HepG2 (cell line): ENCODE results near the gene TNXB. TPM values are rescaled to one million over a fixed set of nuclear protein-coding genes. Genes with fewer than 3 reads are reported as not detected.

Experiments
- KLF11 ChIP-seq: IDR thresholded peaks from 2 replicates; pipeline ENCODE4 v1.6.1; 2016; ENCODE audit warnings: missing compliant biosample characterization
- NFYC ChIP-seq: IDR thresholded peaks from 2 replicates; pipeline ENCODE4 v1.6.1; 2016; ENCODE audit warnings: missing genetic modification reagents, missing compliant biosample characterization
- RBM39 ChIP-seq: fragments of 200-400 bp; formaldehyde crosslinking; IDR thresholded peaks from one replicate; pipeline ENCODE4 v1.6.1; 2018; ENCODE audit warnings: antibody characterized with exemption, mild to moderate bottlenecking, low read depth, low read length; ENCODE audit not compliant: poor library complexity, severe bottlenecking
- SAFB2 ChIP-seq: sonication (generic); formaldehyde crosslinking; IDR thresholded peaks from 2 replicates; pipeline ENCODE4 v1.5.1; 2020; ENCODE audit warnings: missing genetic modification reagents, low read depth, mild to moderate bottlenecking, borderline replicate concordance
- SUZ12 ChIP-seq: fragments of 150-350 bp; IDR thresholded peaks from 2 replicates; pipeline ENCODE4 v1.6.1; 2014; ENCODE audit warnings: low read depth, low read length
- TBX2 ChIP-seq: sonication (generic); formaldehyde crosslinking; IDR thresholded peaks from 2 replicates; pipeline ENCODE4 v1.5.0; 2020; ENCODE audit warnings: missing genetic modification reagents, mild to moderate bottlenecking, borderline replicate concordance
- TMF1 ChIP-seq: sonication (generic); formaldehyde crosslinking; IDR thresholded peaks from 2 replicates; pipeline ENCODE4 v1.8.1; 2022; ENCODE audit warnings: low read depth, missing genetic modification reagents
- U2AF2 ChIP-seq: fragments of 200-400 bp; formaldehyde crosslinking; IDR thresholded peaks from 2 replicates; pipeline ENCODE4 v1.6.1; 2017; ENCODE audit warnings: low read depth, mild to moderate bottlenecking, low read length
- ZBTB7A ChIP-seq: sonication (generic); formaldehyde crosslinking; IDR thresholded peaks from 2 replicates; pipeline ENCODE4 v1.8.0; 2022; ENCODE audit warnings: mild to moderate bottlenecking, missing genetic modification reagents
- ZNF317 ChIP-seq: sonication (generic); formaldehyde crosslinking; IDR thresholded peaks from 2 replicates; pipeline ENCODE4 v1.5.0; 2020; ENCODE audit warnings: mild to moderate bottlenecking, missing genetic modification reagents
- ZNF501 ChIP-seq: sonication (generic); formaldehyde crosslinking; IDR thresholded peaks from 2 replicates; pipeline ENCODE4 v1.5.1; 2020; ENCODE audit warnings: mild to moderate bottlenecking, moderate library complexity, missing genetic modification reagents
- ZNF556 ChIP-seq: sonication (generic); formaldehyde crosslinking; IDR thresholded peaks from 2 replicates; pipeline ENCODE4 v1.4.0; 2020; ENCODE audit warnings: mild to moderate bottlenecking, missing genetic modification reagents, borderline replicate concordance
- ZNF780A ChIP-seq: sonication (generic); formaldehyde crosslinking; IDR thresholded peaks from 2 replicates; pipeline ENCODE4 v1.8.0; 2022; ENCODE audit warnings: mild to moderate bottlenecking, missing genetic modification reagents, moderate library complexity
- polyA plus RNA-seq, 8 experiments: library from polyadenylated mRNA; depleted of rRNA in 3 of 8; stranded (reverse) in 7 of 8; unstranded in 1 of 8; fragments of >200 nt; fragmentation: Illumina TruSeq in 4 of 8; extraction: Trizol in 4 of 8; gene quantifications; 2 replicates each; pipeline versions ENCODE4 v1.2.1 to v1.2.3, GENCODE V29; 2011 to 2016; ENCODE audit warnings: low read depth in 4 of 8, missing spikeins in 1 of 8, mixed read lengths in 1 of 8; ENCODE audit not compliant: insufficient read depth in 1 of 8
- total RNA-seq, 5 experiments: library from RNA; depleted of rRNA; stranded (reverse); fragments of >200 nt; fragmentation: Illumina TruSeq; extraction: Trizol; gene quantifications; 2 replicates each; pipeline ENCODE4 v1.2.3, GENCODE V29; 2016; ENCODE audit warnings: low read depth in 1 of 5
- TF ChIP-seq, protein P1 (sequence below): IDR thresholded peaks from 2 replicates; pipeline ENCODE4 v1.6.1; 2016
- TF ChIP-seq, protein P2 (sequence below): sonication (generic); formaldehyde crosslinking; IDR thresholded peaks from 2 replicates; pipeline ENCODE4 v1.4.0; 2020; ENCODE audit warnings: low read depth, mild to moderate bottlenecking, missing genetic modification reagents
- TF ChIP-seq, protein P3 (sequence below): IDR thresholded peaks from 2 replicates; pipeline ENCODE4 v1.6.1; 2016; ENCODE audit warnings: low read depth, borderline replicate concordance
- TF ChIP-seq, protein P4 (sequence below): sonication (generic); formaldehyde crosslinking; IDR thresholded peaks from 2 replicates; pipeline ENCODE4 v1.4.0; 2020; ENCODE audit warnings: missing genetic modification reagents
- TF ChIP-seq, protein P5 (sequence below): sonication (generic); formaldehyde crosslinking; IDR thresholded peaks from 2 replicates; pipeline ENCODE4 v1.9.0; 2021; ENCODE audit warnings: missing genetic modification reagents, borderline replicate concordance
- TF ChIP-seq, protein P6 (sequence below): sonication (generic); formaldehyde crosslinking; conservative IDR thresholded peaks from 2 replicates; pipeline ENCODE4 v1.4.0; 2020; ENCODE audit warnings: missing genetic modification reagents

Gene TNXB
- total and polyA plus RNA-seq, 2 of the 13 experiments (the other 11 are each of a cell fraction or from before 2014, with no cell fraction given) = 1.6 to 2.7 TPM

DNA sequence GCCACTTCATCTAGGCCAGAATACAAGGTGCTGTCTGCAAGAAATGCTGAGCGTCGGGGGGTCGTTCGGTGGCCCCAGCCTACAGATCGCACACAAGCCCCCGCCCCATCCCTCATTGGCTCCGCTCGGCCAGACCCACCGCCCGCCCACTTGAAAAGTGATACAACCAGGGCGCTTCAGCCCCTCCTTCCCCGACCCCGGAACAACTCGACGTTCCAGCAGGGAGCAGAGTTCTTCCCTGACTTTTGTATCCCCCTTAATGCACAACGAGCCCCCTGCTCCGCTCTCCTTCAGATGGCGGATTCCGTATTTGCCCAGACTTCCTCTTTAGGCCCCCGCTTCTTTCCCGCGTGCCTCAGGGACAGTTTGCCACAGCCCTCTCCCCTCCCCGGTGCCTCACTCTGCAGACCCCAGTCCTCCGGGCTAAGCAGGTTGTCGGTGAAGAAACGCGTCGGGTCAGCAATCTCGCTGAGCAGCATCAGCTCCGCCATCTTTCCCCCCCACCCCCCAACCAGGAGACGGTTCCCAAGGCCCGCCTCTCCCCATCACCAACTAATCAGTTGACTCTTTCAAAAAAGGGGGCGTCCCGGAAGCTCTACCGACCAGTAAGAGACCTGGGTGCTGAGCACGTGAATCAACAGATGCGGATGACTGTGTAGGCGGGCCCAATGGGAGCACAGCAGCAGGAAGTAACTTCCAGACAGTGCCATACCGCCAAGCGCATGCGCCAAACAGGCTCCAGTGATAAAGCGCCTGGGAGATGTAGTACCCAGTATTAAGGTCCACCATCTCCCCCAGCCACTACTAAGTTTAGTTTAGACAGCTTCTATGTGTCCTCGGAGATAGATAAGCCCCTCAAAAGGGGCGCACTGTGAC is 18.8 kb upstream of the TNXB start, which contains the start of gene ATF6B (continued):
- no peak; the same call in 1 of the 2 replicates for TF ChIP-seq ZNF317 (CRISPR knock-in tag)
- TF ChIP-seq SAFB2 (CRISPR knock-in tag) = peak; percentile 65; the same call in 1 of the 2 replicates
- peak; percentile 63 for TF ChIP-seq KLF11 (CRISPR knock-in tag)
- peak; percentile 52; the same call in 1 of the 2 replicates for TF ChIP-seq TBX2
- TF ChIP-seq ZNF556 (CRISPR knock-in tag) = peak; percentile 86; the same call in 1 of the 2 replicates
- TF ChIP-seq ZNF780A (CRISPR knock-in tag) = no peak
- TF ChIP-seq, protein P1, sequence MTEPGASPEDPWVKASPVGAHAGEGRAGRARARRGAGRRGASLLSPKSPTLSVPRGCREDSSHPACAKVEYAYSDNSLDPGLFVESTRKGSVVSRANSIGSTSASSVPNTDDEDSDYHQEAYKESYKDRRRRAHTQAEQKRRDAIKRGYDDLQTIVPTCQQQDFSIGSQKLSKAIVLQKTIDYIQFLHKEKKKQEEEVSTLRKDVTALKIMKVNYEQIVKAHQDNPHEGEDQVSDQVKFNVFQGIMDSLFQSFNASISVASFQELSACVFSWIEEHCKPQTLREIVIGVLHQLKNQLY (CRISPR knock-in tag) = 0 out of 2 replicates have a peak, but pooled peaks have one; percentile 22
- TF ChIP-seq ZBTB7A (CRISPR knock-in tag) = no peak
- TF ChIP-seq TMF1 (CRISPR knock-in tag) = peak; percentile 61; the same call in 1 of the 2 replicates
- peak; percentile 32; the same call in 1 of the 2 replicates for TF ChIP-seq SUZ12
- TF ChIP-seq, protein P2, sequence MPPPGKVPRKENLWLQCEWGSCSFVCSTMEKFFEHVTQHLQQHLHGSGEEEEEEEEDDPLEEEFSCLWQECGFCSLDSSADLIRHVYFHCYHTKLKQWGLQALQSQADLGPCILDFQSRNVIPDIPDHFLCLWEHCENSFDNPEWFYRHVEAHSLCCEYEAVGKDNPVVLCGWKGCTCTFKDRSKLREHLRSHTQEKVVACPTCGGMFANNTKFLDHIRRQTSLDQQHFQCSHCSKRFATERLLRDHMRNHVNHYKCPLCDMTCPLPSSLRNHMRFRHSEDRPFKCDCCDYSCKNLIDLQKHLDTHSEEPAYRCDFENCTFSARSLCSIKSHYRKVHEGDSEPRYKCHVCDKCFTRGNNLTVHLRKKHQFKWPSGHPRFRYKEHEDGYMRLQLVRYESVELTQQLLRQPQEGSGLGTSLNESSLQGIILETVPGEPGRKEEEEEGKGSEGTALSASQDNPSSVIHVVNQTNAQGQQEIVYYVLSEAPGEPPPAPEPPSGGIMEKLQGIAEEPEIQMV (CRISPR knock-in tag) = peak; percentile 47; the same call in 1 of the 2 replicates
- TF ChIP-seq, protein P3, sequence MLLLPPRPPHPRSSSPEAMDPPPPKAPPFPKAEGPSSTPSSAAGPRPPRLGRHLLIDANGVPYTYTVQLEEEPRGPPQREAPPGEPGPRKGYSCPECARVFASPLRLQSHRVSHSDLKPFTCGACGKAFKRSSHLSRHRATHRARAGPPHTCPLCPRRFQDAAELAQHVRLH (CRISPR knock-in tag) = peak; percentile 24; the same call in 1 of the 2 replicates
- TF ChIP-seq, protein P4, sequence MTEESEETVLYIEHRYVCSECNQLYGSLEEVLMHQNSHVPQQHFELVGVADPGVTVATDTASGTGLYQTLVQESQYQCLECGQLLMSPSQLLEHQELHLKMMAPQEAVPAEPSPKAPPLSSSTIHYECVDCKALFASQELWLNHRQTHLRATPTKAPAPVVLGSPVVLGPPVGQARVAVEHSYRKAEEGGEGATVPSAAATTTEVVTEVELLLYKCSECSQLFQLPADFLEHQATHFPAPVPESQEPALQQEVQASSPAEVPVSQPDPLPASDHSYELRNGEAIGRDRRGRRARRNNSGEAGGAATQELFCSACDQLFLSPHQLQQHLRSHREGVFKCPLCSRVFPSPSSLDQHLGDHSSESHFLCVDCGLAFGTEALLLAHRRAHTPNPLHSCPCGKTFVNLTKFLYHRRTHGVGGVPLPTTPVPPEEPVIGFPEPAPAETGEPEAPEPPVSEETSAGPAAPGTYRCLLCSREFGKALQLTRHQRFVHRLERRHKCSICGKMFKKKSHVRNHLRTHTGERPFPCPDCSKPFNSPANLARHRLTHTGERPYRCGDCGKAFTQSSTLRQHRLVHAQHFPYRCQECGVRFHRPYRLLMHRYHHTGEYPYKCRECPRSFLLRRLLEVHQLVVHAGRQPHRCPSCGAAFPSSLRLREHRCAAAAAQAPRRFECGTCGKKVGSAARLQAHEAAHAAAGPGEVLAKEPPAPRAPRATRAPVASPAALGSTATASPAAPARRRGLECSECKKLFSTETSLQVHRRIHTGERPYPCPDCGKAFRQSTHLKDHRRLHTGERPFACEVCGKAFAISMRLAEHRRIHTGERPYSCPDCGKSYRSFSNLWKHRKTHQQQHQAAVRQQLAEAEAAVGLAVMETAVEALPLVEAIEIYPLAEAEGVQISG (CRISPR knock-in tag) = 0 out of 2 replicates have a peak, but pooled peaks have one; percentile 25
- TF ChIP-seq, protein P5, sequence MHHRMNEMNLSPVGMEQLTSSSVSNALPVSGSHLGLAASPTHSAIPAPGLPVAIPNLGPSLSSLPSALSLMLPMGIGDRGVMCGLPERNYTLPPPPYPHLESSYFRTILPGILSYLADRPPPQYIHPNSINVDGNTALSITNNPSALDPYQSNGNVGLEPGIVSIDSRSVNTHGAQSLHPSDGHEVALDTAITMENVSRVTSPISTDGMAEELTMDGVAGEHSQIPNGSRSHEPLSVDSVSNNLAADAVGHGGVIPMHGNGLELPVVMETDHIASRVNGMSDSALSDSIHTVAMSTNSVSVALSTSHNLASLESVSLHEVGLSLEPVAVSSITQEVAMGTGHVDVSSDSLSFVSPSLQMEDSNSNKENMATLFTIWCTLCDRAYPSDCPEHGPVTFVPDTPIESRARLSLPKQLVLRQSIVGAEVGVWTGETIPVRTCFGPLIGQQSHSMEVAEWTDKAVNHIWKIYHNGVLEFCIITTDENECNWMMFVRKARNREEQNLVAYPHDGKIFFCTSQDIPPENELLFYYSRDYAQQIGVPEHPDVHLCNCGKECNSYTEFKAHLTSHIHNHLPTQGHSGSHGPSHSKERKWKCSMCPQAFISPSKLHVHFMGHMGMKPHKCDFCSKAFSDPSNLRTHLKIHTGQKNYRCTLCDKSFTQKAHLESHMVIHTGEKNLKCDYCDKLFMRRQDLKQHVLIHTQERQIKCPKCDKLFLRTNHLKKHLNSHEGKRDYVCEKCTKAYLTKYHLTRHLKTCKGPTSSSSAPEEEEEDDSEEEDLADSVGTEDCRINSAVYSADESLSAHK (CRISPR knock-in tag) = no peak
- TF ChIP-seq, protein P6, sequence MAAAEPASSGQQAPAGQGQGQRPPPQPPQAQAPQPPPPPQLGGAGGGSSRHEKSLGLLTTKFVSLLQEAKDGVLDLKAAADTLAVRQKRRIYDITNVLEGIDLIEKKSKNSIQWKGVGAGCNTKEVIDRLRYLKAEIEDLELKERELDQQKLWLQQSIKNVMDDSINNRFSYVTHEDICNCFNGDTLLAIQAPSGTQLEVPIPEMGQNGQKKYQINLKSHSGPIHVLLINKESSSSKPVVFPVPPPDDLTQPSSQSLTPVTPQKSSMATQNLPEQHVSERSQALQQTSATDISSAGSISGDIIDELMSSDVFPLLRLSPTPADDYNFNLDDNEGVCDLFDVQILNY = no peak
- TF ChIP-seq ZNF501 (CRISPR knock-in tag) = peak; percentile 65; the same call in 1 of the 2 replicates
- TF ChIP-seq NFYC (CRISPR knock-in tag) = peak; percentile 93
- no peak for TF ChIP-seq U2AF2
- TF ChIP-seq RBM39 = peak; percentile 85
